GM18519 (cell line): ENCODE data around the gene GJB3.
"Not testable (repeated sequence)": the region's sequence is repeated elsewhere in the genome, so short reads cannot be mapped to it uniquely, and the experiment has no call there.

ENCODE experiments used
- ATAC-seq: cut with Tn5 transposase; IDR thresholded peaks from one replicate; pipeline ENCODE4 v1.9.1; 2021; ENCODE audit warnings: mild to moderate bottlenecking, moderate library complexity; ENCODE audit not compliant: unreplicated experiment, low FRiP score

The GJB3 gene

GRCh38 chr1:34759503-34760357 is 21.3 kb upstream of the GJB3 start, which contains the start of gene GJB4:
GJB4 (plus strand) TSS chr1:34759740; CDS start chr1:34761255, 1,515 bp downstream.
- no peak for ATAC-seq

GRCh38 chr1:34761176-34761761 is 19.7 kb upstream of the GJB3 start:
- ATAC-seq, result no peak

DNA sequence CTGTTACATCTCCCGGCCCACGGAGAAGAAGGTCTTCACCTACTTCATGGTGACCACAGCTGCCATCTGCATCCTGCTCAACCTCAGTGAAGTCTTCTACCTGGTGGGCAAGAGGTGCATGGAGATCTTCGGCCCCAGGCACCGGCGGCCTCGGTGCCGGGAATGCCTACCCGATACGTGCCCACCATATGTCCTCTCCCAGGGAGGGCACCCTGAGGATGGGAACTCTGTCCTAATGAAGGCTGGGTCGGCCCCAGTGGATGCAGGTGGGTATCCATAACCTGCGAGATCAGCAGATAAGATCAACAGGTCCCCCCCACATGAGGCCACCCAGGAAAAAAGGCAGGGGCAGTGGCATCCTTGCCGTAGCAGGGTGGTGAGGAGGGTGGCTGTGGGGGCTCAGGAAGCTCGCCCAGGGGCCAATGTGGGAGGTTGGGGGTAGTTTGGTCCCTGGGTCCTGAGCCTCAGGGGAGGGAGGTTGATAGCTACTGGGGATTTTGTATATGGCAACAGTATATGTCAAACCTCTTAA is 19.2 kb upstream of the GJB3 start:
- ATAC-seq, result no peak

GRCh38 chr1:34762474-34763141 is 18.4 kb upstream of the GJB3 start:
- ATAC-seq, result no peak

DNA sequence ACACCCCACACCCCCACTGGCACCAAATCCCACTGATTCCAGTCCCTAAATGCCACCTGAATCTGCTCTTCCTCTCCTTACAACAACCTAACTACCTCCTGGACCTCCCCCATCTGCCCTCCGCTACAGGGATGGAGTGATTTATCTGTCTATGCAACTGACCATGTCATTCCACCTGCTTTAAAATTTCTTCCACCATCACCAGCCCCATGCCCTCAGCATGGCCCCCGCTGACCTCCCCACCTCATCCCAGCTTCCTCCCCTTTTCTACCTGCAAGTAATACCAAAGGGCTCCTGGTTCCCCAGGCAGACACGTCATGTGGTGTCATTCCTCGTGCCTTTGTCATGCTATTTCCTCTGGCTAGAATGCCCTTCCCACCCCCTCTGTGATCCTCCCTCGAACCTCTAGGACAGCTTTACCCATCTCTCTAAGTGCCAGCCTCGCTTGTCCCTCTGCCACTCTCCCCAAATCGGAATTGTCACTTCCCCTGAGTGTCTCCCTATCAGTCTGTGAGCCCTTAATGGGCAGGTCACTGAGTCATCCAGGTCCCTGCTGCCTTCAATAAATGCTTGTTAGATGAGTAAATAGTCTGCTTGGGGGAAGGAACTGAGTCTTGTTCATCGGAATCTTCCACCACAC is 17.8 kb upstream of the GJB3 start:
- ATAC-seq, result no peak

- ATAC-seq, result no peak
Observed at GRCh38 chr1:34768856-34769255, 12.2 kb upstream of the GJB3 start.

- ATAC-seq, result no peak
Observed at GRCh38 chr1:34770891-34771504, 10.0 kb upstream of the GJB3 start.

DNA sequence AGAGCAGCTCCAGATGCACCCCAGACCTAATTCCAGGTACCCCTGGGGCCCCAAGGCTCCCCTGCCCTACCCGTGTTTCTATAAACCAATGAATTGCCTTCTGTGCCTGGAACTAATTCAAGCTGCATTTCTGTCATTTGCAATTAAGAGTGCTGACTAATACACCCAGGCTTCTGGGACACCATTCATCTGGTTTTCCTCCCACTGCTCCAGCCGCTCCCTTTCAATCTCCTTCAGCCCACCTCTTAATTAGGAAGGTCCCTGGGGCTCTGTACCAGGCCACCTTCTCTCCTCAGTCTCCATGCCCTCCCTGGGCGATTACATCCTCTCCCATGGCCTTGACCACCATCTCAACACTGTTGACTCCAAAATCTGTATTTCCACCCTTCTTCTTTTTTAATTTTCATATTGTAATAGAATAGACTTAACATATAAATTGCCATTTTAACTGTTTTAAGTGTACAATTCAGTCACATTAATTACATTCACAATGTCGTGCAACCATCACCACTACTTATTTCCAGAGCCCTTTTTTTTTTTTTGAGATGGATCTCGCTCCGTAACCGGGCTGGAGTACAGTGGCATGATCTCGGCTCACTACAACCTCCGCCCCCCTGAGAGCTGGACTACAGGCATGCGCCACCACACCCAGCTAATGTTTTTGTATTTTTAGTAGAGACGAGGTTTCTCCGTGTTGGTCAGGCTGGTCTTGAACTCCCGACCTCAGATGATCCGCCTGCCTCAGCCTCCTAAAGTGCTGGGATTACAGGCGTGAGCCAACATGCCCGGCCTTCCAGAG is 9.2 kb upstream of the GJB3 start:
- ATAC-seq, result no peak

- ATAC-seq, result not testable (repeated sequence)
Observed at GRCh38 chr1:34773114-34773513, 7.9 kb upstream of the GJB3 start.

GRCh38 chr1:34774957-34775356 is 6.1 kb upstream of the GJB3 start:
- no peak for ATAC-seq

DNA sequence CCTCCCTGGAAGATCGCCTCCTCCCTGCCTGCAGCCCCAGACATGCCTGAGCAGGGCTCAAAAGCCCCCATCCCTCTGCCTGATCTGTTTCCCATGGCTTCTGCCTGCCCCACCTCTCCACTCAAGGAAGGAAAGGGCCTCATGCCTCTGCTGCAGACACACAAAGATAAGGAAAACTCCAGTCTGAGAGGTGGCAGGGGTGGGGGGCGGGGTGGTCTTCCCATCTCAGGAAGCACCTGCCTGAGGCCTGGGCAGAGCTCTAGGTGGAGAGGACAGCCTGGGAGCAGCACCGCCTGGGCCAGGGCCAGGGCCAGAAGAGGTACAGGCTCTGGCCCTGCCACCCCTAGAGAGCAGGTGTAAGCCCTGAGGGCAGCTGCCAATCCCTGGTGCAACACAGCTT is 4.1 kb upstream of the GJB3 start:
- ATAC-seq, result no peak

- no peak for ATAC-seq
Observed at GRCh38 chr1:34777519-34778321, 3.3 kb upstream of the GJB3 start.

DNA sequence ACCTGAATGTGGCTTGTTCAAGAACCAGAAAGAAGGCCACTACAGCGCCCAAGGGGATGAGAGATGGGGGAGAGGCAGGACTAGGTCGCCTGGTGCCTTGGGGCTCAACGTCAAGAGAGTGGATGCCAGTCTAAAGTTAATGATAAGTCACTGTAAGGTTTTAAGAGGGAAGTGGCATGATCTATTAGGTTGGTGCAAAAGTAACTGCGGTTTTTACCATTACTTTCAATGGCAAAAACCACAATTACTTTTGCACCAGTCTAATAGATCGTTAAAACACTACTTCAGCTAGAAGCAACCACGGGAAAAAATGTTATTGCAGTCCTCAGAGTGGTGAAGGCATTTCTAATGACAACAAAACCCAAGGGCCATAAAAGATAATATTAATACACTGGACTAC is 2.6 kb upstream of the GJB3 start:
- no peak for ATAC-seq

GRCh38 chr1:34779005-34779404 is 2.0 kb upstream of the GJB3 start:
- no peak for ATAC-seq

- no peak for ATAC-seq
Observed at GRCh38 chr1:34779526-34779925, 1.5 kb upstream of the GJB3 start.

DNA sequence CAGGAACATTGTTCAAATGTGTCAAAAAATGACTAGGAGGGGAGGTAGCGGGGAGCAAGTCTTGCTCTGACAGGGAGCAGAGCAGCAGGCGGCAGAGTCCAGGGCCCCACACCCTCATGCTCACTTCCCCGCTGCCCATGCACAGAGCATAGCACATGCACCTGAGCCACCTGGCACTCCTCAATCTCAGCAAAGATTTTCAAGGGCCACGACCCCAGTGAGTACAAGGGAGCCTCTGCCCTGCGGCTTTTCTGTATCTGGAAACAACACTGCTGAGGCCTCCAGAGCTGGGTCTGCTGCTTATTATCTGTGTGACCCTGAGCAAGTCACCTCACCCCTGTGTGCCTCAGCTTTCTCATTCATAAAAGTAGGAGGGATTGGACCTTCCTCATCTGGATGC is 1.1 kb upstream of the GJB3 start:
- ATAC-seq, result no peak

DNA sequence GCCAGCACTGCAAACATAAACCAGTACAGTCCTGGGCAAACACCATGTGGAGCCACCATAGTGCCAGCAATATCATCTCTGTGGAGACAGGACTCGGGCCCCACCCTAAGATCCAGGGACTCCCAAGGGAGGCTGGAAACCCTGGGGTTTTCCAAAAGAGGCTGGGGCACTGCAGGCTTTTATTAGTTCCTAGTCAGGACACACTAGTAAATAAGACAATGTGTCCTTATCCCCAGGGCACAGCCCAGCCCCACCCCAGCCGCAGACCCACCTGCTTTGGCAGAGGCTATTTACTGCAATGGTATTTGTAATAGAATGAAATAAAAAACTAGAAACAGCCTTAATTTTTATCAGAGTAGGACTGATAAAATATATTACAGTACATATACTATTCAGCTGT is 486 bp upstream of the GJB3 start:
- ATAC-seq, result no peak

GRCh38 chr1:34781844-34782391 is 904 bp downstream of the GJB3 start:
- no peak for ATAC-seq
